ENCODE data around the gene DYNLL1.
"Not testable (repeated sequence)": the region's sequence is repeated elsewhere in the genome, so short reads cannot be mapped to it uniquely, and the experiment has no call there.

DYNLL1 gene

DNA sequence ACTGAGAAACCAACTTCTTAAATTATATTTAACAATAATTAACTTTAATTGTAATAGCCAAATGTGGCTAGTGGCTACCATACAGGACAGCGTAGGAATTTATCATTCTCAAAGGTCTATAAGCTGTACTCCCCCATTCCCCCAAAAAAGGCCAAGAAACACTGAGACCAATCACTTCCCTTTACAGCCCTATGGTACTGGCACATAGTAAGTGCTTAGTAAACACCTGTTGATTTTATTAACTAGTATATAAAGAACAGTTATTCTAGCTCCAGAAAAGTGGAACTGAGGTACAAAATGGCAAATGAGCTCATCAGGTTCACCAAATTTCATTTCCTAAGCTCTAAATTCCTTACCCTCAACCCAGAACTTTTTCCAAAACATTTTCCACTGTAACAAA, 20.3 kb upstream of the DYNLL1 start:
- no peak for DNase-seq

- DNase-seq = no peak
Measured at GRCh38 chr12:120479458-120479857, 16.5 kb upstream of the DYNLL1 start.

DNA sequence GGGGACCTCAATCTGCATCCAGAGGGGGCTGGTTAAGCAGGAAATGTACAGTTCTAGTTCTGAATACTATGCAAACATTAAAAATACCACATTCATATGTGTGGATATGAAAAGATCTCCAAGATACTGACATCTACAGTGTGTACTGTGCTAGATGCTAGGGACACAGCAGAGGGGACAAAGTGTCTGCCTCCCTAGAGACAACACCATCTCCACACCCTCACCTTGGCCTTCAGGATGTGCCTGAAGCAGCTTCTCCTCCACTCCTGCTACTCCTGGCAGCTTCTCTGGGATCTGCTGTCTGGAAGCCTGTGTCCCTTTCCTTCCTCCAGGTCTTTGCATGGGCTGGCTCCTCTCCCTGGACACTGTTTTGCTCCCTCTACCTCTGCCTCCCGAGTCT, 15.7 kb upstream of the DYNLL1 start:
- no peak for DNase-seq

DNA sequence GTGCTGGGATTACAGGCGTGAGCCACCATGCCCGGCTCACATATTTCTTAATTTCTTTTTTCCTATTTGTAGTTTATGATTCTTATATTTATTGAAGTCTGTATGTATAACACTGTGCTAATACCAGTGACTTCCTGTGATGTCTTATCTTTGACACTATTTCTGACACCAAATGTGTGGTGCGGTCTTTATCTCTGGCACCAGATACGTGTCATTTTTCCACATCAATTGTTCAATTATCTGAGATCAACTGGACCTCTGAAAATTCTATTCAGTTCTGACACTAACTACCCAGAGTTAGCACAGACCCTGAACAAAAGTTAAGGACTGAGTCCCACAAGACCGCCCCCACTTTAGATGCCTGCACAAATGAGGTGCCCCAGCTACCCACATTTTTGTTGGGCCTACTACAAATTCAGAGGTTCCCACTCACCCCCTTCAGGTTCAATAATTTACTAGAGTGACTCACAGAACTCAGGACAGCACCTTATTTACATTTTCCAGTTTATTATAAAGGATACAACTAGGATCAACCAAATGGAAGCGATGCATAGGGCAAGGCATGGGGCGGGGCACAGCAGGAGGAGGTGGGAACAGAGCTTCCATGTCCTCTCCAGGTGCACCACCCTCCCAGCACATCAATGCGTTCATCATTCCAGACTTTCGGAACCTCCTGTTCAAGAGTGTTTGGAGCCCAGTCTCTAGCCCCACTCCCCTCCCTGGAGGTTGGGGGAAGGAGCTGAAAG, 14.7 kb upstream of the DYNLL1 start:
- DNase-seq = no peak

DNA sequence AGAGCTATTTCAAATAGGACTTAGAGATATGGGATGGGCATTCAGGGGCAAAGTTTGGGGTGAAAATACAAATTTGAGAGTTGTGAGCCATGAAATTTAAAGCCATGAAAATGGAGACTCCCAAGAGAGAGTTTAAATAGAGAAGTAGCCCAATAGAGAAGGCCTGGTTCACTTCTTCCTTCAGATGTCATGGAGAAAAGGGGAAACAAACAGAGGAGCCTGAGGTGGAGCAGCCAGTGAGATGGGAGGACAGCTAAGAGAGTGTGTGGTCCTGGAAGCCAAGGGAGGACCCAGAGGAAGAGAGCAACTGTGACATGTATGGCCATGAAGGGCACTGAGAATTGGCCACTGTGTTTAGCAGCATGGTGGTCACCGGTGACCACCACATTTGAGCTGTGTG, 12.3 kb upstream of the DYNLL1 start:
- DNase-seq = peak in 1 of 2 donors; percentile 24

GRCh38 chr12:120485961-120486881, 9.7 kb upstream of the DYNLL1 start:
- no peak for DNase-seq

GRCh38 chr12:120487552-120487951, 8.4 kb upstream of the DYNLL1 start:
- not testable (repeated sequence) for DNase-seq

DNA sequence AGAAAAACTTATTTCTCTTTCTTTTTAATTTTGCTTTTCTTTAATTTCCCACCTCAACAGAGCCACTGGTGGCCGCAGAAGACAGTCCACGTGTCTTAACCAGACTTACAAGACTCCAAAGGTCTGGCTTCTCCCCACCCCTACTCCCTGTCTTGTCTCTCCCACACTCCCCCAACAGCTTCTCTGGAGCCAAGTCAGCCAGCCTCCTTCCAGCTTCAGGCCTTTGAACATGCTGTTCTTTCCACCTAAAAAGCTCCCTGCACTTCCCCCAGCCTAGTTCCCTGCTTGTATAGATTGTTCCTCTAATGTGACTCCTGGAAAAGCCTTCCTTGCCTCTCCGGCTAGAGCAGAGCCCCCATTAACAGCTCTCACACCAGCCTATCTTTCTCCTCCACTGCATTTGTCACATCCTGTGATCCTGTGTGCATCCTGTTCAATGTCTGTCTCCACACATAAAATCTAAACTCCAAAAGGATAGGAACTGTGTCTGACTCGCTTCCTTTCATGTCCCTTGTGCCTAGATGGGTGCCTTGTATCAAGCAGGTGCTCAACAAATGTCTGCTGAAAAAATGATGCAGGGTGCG, 7.8 kb upstream of the DYNLL1 start:
- DNase-seq = no peak

DNA sequence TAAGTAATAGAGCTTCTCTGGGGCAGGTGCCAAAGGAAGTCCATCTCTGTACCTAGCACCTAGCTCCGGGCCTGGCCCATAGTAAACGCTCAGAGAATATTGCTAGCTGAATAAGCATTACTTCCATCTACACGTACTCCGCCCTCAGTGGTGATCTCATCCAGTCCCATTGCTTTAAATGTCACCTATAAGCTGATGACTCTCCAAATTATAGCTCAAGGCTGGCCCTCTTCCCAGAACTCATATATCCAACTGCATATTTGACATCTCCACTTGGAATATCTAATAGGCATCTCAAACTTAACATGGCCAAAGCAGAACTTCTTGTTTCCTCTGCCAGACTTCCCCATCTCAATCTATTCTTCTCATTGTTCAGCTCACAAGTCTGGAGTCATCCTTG, 6.9 kb upstream of the DYNLL1 start:
- no peak for DNase-seq

- no peak for DNase-seq
Measured at GRCh38 chr12:120490325-120490724, 5.6 kb upstream of the DYNLL1 start.

DNA sequence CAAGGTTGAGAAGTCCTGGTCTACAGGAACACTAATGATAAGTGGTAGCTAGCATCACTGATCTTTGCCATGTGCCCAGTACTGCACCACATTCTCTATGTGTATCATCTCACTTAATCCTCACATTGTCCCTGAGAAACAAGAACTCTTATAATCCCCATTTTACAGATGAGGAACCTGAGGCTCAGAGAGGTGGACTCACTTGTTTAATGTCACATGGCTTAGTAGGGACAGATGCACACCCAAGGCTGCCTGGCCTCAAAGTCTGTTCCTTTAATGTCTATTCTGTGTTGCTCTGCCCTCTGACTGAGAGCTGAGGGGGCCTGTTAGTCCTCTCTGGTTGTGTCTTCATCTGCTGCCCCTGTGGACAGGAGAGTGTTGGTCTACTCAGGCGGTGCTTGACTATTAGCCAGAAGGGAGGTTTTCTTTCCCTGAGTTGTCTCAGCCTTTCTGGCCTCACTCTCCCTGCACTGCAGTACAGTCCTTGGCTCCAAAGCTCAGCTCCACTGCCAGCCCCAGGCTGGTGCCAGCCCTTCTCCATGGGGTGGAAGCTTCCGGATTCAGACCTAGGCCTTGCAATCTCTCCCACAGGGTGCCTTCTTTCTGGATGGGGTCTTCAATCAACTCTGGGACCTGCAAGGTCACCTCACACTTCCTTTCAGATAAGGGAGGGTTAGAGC, 4.9 kb upstream of the DYNLL1 start:
- DNase-seq = no peak

DNA sequence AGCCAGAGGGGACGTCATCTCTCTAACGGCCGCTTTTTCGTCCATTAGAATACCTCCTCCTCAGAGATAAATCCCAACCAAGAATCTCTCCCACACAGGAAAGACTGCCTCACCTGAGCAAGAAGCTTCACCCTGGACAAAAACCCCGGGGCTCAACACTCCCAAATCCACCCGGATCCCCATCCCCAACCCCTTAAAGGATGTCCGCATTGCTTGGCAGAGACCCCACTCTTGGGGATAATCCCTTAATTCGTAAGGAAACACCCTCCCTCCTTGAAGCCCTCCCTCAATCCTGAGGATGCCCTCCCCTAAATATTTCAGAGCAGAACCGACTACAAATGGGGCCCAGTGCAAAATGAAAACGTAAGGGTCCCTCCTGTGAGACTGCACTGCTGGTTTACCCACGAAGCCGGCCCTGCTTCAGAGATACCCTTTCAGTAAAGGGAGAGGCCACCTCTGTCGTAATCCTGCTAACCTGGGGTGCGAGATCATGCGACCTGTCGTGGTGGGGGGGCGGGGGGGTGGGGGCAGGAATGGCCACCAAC, 655 bp upstream of the DYNLL1 start:
- no peak for DNase-seq

DNA sequence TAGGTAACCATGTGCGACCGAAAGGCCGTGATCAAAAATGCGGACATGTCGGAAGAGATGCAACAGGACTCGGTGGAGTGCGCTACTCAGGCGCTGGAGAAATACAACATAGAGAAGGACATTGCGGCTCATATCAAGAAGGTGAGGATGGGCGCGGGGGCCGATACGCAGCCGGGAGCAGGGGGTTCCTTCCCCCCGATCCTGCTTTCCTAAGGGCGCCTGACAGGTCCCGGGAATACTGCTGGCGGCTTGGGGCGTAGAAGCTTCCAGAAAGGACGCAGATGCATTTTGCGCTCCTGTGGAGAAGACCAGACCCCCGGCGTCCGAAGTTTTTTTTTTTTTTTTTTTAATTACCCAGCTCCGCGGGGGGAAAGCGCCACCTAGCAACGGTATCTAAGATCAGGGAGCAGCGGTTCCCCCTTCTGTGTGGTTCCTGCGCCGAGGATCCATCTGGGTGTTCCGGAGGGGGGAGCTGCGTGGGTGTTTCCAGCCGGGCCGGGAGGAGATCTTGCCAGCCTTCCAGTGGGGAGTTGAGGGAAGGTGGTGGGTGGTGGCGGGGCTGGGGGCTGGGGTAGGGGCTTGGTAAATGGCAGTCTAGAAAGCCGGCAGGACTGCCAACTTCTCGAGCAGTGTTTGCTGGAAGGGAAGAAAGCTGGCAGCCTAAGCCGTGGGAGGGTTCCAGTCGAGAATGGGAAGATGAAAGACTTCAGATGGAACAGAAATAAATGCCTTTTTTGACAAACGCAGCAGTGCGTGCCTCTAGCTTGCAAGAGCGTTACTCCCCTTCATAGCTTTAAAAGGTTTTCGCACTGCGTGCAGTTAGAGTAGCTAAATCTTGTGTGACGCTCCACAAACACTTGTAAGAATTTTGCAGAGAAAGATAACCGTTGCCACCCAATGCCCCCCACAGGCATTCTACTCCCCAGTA, 764 bp downstream of the DYNLL1 start:
- DNase-seq = peak; percentile 65 to 69

GRCh38 chr12:120497524-120498150, 1.7 kb downstream of the DYNLL1 start:
- no peak for DNase-seq

DNA sequence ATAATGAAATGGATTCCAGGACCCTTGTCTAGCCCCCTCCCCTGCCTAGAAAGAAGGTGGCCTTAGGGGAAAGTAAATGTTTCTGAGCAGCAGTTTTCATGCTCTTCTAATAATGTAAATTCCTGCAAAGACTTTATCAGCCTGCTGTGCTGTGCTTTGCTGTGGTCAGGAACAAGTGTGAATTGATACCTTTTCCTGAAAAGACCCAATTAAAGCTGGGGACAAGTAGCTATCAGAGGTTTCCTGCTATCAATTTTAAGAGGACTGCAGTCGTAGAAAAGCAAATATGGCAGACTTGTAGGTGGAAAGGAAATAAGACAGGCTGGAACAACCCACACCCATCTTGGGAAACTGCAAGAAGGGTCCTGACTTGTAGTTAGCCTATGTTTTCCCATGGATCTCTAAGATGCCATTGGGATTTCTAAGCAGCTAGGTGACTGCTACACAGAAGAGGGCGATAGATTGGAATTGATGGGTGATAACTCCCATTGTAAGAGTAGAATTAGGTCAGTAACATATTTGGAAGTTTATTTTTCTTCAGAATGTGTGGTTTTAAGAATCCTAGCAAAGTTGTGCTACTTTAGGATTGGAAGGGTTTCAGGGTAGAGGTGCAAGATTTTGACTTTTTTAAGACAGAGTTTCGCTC, 3.1 kb downstream of the DYNLL1 start:
- DNase-seq = no peak

- DNase-seq = no peak
Measured at GRCh38 chr12:120500581-120500980, 4.7 kb downstream of the DYNLL1 start.

DNA sequence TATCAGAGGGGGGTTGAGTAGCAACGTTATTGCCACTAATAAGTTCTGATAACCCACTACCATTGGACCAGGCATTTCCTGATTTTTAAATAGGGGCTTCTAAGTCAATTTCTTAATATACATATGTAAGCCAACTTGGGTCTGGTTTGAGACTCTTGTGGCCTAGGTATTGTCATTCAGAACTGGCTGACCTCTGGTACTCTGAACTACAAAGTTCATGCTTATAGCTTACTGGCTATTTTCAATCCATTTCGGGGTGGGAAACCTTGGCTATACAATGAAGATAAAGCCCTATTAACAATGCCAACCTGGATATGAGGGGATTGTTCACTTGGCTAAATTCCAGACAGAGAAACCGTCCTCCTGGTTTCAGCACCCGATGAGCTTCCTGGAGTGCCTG, 8.7 kb downstream of the DYNLL1 start:
- DNase-seq = no peak

DNA sequence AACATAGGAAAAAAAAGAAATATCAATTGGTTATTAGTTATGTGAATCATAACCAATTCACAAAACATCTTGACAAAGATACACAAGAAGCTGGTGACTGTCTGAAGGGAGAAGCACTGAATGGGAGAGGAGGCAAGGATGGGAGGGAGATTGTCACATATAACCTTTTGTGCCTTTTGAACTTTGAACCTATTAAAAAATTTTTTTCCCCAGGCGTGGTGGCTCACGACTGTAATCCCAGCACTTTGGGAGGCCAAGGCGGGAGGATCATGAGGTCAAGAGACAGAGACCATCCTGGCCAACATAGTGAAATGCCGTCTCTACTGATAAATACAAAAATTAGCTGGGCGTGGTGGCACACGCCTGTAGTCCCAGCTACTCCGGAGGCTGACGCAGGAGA, 12.6 kb downstream of the DYNLL1 start:
- no peak for DNase-seq

- DNase-seq = no peak
Measured at GRCh38 chr12:120514002-120514401, 18.1 kb downstream of the DYNLL1 start.

GRCh38 chr12:120515496-120515895, 19.6 kb downstream of the DYNLL1 start:
- no peak for DNase-seq

DNA sequence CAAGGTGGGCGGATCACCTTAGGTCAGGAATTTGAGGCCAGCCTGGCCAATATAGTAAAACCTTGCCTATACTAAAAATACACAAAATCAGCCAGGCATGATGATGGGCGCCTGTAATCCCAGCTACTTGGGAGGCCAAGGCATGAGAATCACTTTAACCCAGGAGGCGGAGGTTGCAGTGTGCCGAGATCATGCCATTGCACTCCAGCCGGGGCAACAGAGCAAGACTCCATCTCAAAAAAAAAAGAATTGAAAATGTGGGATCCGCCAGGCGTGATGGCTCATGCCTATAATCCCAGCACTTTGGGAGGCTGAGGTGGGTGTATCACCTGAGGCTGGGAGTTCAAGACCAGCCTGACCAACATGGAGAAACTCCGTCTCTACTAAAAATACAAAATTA, 23.4 kb downstream of the DYNLL1 start:
- not testable (repeated sequence) for DNase-seq

All from inflammatory macrophage treated with lipopolysaccharide for 1 hour (primary cell).